ENCODE results near the gene CHRM5.

CHRM5 gene, protein sequence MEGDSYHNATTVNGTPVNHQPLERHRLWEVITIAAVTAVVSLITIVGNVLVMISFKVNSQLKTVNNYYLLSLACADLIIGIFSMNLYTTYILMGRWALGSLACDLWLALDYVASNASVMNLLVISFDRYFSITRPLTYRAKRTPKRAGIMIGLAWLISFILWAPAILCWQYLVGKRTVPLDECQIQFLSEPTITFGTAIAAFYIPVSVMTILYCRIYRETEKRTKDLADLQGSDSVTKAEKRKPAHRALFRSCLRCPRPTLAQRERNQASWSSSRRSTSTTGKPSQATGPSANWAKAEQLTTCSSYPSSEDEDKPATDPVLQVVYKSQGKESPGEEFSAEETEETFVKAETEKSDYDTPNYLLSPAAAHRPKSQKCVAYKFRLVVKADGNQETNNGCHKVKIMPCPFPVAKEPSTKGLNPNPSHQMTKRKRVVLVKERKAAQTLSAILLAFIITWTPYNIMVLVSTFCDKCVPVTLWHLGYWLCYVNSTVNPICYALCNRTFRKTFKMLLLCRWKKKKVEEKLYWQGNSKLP

DNA sequence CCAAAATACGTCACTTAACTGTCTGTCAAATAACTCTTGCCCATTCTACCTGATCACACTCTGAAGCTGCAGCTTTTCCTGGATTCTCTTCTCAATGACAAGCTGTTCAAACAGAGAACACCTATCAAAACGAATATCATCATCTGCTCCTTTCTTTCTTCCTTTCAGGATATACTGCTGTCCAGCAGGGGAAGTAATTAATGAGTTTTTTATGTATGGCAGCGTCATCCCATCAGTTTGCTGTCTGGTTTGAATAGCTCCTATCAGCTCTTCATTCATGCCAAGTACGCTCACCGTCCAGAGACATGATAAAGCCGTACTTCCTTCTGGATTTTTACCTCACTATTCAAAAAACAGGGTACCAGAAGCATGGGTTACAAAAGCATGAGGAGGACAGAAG lies at the start of gene CHRM5:
Gene CHRM5, plus strand, starts transcription at position 274 of the 400 bp plus-strand sequence. CDS start 94,221 bp downstream, outside the sequence.
- no peak for DNase-seq (ENCODE audit: low read depth)

DNA sequence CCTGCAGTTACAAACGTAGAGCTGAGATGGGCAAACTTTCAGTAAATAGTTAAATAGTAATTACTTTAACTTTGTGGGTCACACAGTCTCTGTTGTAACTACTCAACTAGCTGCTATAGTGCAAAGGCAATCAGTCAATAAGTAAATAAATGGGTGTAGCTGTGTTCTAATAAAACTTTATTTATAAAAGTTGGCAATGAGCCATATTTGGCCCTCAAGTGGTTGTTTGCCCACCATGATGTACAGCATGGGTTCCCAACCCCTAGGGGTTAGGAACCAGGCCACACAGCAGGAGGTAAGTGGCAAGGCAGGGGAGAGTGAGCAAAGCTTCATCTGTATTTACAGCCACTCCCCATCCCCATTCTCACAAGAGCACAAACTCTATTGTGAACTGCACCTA lies 44.9 kb upstream of the CHRM5 start:
- no peak for DNase-seq (ENCODE audit: low read depth)

DNA sequence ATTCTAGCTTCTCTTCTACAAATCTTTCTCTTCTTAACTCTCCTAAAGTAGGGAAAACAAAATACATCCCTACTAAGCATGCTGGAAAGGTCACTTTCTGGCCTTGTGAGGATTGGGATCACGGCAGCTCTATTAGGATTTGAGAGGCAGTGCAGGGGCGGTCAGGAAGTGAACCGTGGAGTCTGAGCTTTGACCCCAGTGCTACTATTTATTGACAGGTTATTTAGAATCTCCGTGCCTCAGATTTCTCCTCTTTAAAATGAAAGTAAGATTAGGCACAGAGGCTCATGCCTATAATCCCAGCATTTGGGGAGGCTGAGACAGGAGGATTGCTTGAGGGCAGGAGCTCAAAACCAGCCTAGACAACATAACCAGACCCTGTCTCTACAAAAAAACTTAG lies 42.0 kb upstream of the CHRM5 start:
- DNase-seq (ENCODE audit: low read depth), result no peak

DNA sequence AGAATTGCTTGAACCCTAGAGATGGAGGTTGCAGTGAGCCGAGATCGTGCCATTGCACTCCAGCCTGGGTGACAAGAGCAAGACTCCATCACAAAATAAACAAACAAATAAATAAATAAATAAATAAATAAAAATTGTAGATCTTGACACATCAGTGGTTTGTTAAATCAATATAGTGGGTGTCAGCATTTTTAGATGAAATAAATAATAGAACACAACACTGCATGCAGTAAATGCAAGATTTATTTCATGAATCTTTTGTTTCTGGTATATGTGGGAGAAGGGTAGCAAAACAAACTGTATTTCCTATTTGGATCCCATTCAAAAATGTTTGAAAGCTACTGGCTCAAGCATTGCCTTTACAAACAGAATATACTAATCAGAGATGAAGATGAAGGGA lies 35.6 kb upstream of the CHRM5 start:
- DNase-seq (ENCODE audit: low read depth), result no peak

DNA sequence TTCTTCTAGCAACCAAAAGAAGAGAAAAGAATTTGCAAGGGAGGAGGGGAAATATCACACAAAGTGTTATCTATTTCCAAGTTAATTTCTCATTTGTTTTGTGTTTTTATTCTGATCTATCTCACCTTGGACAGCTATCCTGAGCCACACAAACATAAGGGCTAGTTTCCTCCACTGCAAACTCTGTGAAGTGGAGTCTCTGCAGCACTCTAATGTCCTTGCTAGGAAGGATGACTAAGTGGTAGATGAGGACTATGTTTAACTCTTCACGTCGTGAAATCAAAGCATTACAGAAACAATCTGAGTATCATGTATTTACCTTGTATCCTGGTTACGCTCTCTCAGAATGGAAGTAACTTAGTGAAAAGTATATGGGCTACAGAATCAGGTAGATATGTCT lies 33.9 kb upstream of the CHRM5 start:
- DNase-seq (ENCODE audit: low read depth), result no peak

DNA sequence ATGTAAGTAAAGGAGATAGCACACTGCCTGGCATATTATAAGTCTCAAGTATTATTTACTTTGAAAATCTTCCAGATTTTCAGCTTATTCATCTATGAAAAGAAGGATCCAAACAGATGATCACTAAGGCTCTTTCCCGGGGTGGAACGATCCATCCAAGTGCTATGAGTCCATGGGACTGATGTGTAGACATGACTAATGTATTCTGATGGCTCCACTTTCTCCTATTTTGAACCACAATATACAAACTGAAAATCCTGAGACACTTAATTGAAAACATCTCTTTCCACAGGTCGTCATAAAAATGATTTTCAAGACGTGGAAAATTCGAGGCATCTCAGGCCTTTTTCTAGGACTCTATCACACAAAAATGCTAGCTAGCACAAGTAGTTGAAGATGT lies 33.4 kb upstream of the CHRM5 start:
- DNase-seq (ENCODE audit: low read depth), result no peak

DNA sequence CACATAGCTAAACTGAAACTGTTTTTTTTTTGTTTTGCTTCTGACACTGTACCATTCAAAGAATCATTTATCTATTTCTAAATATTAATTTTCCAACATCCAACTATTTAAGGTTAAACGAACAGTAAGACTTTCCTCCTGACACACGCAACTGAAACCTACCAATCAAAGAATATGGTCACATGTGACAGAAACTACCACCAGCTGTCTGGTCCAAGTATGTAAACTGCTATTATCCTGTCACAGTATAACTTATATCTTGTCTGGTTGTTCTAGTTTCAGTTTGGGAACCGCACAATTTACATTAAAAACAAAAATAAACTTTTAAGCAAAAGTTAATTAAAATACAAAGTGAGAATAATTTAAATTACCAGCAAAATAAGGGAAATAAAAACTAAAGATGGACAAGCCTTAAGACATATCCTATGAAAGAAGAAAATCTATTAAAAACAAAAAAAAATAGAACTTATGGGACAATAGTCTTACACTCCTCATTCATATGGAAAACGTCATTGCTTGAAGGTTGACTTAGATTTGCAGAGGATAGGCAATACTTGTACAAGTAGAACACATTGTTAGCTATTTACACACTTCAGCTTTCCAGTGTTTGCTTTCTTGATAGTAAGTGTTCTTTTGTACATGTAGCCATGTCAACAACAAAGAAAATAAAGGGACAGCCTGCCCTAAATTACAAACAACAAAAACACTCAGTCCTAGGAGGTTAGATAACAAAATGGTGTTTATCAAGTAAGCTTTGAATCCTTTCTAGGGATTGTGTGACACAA lies 26.8 kb upstream of the CHRM5 start:
- DNase-seq (ENCODE audit: low read depth), result no peak

DNA sequence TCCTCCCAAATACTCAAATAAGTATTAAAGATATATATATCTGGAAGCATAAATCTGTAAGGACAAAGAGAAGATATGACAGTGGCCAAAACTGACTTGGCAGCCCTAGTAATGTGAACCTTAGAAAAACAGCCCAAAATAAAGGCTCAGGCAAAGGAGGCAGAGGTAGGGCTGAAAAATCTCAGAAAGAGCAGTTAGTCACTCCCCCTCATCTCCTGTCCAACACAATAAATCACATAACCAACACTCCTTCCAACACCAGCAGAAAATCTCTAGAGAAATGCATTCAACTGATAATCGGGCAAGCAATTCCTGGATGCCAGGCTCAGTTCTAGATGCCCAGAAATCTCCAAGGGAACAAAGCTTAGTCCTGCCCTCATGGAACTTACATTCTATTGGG lies 22.1 kb upstream of the CHRM5 start:
- no peak for DNase-seq (ENCODE audit: low read depth)

DNA sequence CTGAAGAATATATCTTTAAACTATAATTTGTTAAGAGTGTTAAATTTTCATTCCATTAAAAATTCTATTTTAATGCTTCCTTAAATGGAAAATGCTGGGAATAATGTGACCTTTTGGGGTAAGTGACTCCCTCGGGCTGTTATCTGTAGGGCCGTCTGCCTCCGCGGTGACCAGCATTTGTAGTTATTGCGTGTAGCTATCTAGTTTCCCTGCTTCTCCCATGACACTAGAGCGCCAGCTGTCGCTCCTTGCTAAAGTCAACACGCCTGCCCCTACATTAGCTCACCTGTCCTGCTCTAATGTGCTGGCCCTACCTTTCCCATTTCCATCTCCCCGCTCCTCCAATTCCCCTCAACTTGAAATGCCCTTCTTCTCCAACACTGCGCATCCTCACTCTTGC lies 12.4 kb upstream of the CHRM5 start:
- no peak for DNase-seq (ENCODE audit: low read depth)

DNA sequence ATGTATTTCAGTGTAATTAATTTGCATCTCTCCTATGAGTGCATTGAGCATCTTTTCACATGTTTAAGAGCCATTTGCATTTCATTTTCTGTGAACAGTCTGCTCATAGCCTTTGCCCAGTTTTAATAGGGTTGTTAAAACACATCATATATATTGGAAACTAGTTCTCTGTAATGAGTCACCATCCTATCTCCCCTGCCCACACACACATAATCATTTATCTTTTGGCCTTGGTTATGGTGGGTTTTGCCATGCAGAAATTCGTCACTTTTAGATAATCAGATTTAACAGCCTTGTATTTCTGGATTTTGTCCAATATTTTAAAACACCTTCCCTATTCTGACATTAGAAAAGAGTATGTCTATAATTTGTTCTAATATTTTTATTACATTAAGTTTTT lies 11.9 kb upstream of the CHRM5 start:
- DNase-seq (ENCODE audit: low read depth), result no peak

DNA sequence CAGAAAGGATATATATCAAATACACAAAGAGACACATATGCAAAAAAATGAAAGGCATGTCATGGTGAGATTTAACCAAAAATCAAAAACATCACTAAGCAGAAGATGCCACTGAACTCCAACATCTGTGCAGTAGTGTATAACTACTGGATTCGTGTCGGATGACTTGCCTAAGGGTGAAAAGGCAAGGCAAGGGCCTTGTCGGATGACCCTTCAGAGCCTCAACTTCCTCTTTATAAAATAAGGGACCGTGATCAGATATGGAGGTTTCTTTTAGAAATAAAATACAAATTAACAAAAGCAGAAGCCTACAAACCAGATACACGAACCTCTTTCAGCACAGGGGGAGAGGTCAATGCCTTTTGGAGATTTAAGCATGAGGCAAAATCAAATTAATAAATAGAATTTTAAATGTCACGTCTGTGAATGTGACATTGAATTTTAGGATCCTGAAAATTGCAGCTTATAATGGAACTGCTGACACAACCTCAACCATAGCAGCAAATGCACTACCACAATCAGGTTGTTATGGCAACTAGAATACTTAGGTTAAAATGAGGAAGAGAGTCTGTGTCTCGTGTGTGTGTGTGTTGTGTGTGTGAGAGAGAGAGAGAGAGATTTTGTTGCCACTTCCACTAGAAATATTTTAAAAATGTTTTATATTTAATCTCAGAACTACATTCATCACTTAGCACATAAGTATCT lies 8.3 kb upstream of the CHRM5 start:
- no peak for DNase-seq (ENCODE audit: low read depth)

DNA sequence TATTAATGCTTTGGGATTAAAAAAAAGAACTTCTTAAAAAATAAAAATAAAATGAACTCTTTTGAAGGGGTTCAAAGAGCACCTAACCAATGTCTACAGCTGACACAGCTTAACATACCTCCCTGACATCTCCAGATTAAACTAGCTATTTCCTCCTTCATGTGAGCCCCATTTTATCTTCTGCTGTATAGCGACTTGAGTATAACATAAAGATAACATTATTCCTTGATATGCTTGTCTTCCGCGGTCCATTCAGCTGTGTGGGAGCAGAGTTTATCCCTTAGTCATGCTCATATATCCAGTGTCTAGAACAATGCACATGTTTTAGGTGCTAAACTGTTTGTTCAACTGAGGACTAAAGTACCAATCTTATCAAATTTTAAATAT lies 7.8 kb upstream of the CHRM5 start:
- DNase-seq (ENCODE audit: low read depth), result no peak

DNA sequence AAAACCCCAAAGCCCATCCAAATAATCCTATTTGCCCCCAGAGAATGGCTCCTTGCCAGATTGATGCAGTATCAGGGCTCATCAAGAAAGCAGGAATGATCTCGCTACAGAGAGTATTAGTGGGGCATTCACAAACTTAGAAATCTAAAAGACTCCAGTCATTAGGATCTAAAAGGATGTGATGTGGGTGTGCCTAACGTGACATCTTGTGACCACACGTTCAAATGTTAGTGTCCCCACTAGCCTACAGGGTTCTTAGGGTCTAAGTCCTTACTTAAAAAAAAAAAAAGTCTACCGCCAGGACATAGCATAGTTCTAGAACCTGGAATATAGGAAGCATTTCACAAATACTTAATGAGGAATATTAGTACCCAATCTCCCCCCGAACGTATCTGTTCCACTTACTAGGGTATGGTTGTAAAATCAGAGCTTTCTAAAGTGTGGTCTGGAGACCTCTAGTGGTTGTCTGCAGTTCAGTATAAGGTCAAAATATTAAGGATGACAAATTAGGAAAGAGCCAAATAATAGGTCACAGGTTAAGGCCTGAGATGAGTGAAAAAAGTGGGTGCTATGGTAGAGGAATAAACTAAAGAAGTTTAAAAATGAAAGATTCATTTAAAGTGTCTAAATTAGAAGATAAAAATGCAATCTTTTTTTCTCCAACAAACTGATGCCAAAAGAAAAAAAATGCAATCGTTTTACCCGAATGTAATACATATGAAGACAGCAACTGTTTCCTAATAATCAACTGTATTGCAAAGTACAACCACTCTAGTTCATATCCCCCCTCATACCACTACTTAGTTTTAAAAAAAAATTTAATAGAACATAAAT lies 4.2 kb upstream of the CHRM5 start:
- DNase-seq (ENCODE audit: low read depth), result no peak

DNA sequence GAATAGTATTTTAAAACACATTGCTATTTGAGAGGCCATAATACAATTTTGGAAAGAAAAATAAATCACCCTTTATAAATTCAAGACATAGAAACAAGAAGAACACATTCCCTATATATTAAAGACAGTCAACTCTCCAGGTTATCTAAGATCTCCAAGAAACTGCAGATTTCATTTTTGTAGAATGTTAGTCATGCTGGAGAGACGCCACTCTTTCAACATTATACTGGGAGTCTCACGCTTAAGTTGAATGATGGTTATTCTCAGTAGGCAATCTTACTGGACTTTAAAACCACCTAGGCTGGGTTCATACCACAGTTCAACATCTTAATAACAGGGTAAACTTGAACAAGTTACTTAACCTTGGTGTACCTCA lies 3.6 kb upstream of the CHRM5 start:
- no peak for DNase-seq (ENCODE audit: low read depth)

DNA sequence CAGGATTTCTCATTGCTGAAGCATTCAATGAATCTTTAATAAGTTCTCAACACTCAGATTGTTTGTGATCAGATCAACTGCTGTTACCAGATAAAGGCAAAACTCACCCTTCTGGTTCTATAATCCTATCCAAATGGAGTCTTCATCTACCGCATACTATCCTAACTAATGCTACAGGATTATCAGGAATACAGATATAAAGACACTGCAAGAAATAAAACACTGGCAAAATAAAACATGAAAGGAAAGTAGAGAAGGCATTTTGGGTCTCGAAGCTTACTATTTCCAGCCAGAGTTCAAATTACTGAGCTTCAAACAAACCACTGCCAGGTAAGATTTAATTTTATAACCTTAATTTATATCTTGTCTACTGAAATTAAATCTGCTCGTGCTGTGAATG lies 524 bp downstream of the CHRM5 start:
- DNase-seq (ENCODE audit: low read depth), result no peak

DNA sequence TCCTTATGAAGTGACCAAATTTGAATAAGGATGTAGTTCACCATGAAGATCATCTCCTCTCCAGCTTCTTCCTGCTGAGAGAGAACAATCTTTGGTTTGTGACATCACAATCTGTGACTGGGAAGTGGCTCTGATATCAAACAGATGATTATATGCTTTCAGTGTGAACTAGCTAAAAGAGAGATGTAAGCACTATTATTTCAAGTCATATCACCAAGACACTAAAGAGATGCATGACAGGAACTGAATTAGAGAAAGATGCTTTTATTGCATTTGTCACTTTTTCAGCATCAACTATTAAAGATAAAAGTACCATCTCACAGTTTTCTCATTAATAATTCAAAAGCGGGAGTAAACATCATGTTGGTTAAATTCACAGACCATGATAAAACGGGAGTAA lies 3.5 kb downstream of the CHRM5 start:
- no peak for DNase-seq (ENCODE audit: low read depth)

DNA sequence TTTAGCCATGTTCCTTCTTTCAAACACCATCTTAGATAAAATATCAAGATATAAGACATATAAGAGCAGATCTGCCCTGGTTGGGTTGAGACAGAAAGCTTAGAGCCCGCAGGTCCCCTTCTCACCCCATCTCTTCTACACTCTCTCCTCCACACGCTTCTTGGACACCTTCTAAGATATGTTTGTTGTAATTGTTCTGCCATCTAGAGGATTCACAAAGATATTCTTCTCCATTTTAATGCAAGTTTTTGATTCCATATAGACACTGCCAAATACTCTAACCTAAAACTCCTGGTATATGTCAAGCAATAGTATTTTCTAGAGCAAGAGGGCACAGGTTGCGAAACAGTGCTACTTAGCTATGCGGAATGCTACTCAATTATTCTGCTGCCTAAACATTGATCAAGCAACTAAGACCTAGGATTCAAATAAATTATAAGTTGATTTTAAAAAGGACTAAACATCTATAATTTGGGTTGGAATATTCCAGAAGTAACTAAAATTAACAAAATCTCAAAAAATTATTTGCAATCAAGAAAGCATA lies 6.8 kb downstream of the CHRM5 start:
- no peak for DNase-seq (ENCODE audit: low read depth)

DNA sequence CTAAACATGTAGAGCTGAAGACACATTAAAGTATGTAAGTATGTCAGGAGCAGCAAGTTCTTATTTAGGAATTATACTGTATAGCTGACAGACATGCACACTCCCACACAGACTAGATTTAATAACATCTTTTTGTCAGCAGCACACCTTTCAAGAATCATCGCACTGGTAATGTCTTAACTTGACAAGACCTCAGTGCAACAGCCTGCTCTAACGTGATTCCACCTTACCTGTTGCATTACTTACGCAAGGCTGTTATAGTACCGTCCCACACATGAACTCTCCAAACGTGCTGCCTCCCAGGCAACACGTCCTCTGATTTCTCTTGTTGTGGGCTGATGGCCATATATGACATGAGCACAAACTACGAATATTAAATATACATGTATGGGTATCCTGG lies 11.9 kb downstream of the CHRM5 start:
- no peak for DNase-seq (ENCODE audit: low read depth)

DNA sequence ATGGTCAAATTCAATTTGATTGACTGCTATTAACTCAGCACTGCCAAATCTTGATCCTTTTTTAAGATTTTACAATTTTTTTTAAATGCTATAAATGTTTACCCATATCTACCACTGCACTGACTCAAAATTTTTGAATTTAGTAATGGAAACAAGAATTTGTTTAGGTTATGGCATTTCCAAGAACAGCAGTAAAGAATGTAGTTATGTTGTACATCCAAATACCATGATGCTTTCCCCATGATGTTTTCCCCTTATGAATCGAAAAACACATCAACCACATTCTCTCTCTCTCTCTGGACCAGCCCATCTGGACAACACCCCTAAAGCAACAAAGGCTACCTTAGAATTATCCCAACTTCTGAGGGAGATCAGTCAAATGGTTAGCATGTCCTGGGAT lies 14.2 kb downstream of the CHRM5 start:
- DNase-seq (ENCODE audit: low read depth), result no peak

DNA sequence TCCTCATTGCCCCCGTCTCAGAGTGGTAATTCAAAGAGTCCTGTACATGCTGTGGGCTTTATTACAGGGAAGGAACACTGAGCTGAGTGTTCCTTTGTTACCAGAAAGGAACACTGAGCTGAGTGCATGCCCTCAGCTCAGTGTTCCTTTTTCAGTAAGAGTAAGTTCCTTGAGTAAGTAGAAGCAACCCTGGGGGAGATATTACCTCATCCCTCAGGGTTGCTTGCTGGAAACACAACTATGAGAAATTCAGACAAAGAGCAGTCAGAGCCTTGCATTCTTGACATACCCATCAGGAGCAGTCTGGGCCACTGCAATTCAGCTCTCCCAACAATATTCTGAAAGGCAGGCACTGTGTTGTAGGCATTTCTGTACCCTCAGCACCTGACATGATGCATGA lies 17.0 kb downstream of the CHRM5 start:
- DNase-seq (ENCODE audit: low read depth), result no peak

DNA sequence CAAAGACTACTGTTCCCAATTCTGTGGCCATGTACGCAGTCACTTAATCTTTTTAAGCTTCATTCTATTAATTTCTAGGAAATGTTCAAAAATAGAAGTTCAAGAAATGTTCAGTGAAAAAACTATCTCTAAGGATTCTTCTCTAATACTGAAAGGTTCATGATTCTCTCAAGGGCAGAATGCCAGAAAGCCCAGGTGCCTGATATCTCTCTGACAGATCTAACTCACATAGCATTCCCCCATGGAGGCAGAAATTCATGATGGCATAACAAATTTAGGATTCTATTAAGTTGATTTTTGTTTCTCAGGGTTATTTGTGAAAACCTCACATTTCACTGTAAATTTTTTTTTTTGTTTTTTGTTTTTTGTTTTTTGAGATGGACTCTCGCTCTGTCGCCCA lies 17.5 kb downstream of the CHRM5 start:
- DNase-seq (ENCODE audit: low read depth), result no peak

DNA sequence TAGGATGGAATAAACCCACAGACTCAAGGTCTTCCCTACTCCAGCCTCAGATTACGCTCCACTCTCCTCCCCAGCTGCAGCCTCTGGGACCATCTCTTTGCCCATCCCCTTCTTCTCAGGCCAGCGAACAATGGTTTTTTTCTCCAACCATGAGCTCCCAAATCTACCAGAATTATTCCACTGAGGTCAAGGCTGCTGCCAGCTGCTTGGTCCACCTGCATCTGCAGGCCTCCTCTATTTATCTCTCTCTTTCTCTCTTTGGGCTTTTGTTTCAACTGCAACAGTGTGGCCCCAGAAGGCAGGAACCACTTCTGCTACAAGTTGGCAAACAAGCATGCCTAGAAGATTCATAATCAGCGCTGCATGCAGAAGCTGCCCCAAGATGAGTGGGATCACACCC lies 19.1 kb downstream of the CHRM5 start:
- DNase-seq (ENCODE audit: low read depth), result no peak
